Muscle of arm (tissue), 14 donors: ENCODE data around the gene LHFPL4. TPM values are rescaled to one million over a fixed set of nuclear protein-coding genes. Genes with fewer than 3 reads are reported as not detected.
"Not testable (repeated sequence)": the region's sequence is repeated elsewhere in the genome, so short reads cannot be mapped to it uniquely, and the experiment has no call there.

ENCODE experiments used
- DNase-seq: peaks from one replicate; pipeline ENCODE4 v3.0.0-alpha.2; 2013
- long read RNA-seq, 11 donors: transcript quantifications; one replicate each; lab custom pipeline, GENCODE V29; 2026
- polyA plus RNA-seq, 12 donors: library from polyadenylated mRNA; unstranded; fragments of 120-200 nt; gene quantifications; one replicate each; pipeline ENCODE4 v1.2.1, GENCODE V29; 2013; ENCODE audit not compliant: insufficient read length in 12 of 12

The LHFPL4 gene
- under 1 TPM in 4 of 12 donors, not detected in 8; 0.04 to 0.11 (median 0.05) TPM for polyA plus RNA-seq
- long read RNA-seq, donor 1: 0 reads
- long read RNA-seq, donor 2: 0 reads
- long read RNA-seq, donor 3: 0 reads
- long read RNA-seq, donor 4: 0 reads
- long read RNA-seq, donor 5: 0 reads
- long read RNA-seq, donor 6: 0 reads
- long read RNA-seq, donor 7: 0 reads
- long read RNA-seq, donor 8: 0 reads
- long read RNA-seq, donor 9: 0 reads
- long read RNA-seq, donor 10: 0 reads
- long read RNA-seq, donor 11: 0 reads

- DNase-seq: no peak
These were observed at the start of gene LHFPL4 for GRCh38 chr3:9553021-9553947. Gene LHFPL4, minus strand, starts transcription at chr3:9553822. Its CDS starts 1,143 bp downstream, at chr3:9552679.

GRCh38 chr3:9602620-9603019 lies 49.0 kb upstream of the LHFPL4 start:
- DNase-seq: no peak

GRCh38 chr3:9601006-9601581 lies 47.5 kb upstream of the LHFPL4 start:
- DNase-seq: not testable (repeated sequence)

- DNase-seq: no peak
These were observed 47.0 kb upstream of the LHFPL4 start for GRCh38 chr3:9600597-9600996.

GRCh38 chr3:9598783-9599387 lies 45.3 kb upstream of the LHFPL4 start:
- no peak for DNase-seq

GRCh38 chr3:9595877-9596276 lies 42.3 kb upstream of the LHFPL4 start:
- no peak for DNase-seq

- not testable (repeated sequence) for DNase-seq
These were observed 38.2 kb upstream of the LHFPL4 start for GRCh38 chr3:9591781-9592180.

- no peak for DNase-seq
These were observed 36.7 kb upstream of the LHFPL4 start for GRCh38 chr3:9590282-9590791.

- DNase-seq: no peak
These were observed 30.2 kb upstream of the LHFPL4 start for GRCh38 chr3:9583792-9584191.

GRCh38 chr3:9583371-9583770 lies 29.7 kb upstream of the LHFPL4 start:
- no peak for DNase-seq

GRCh38 chr3:9582332-9582731 lies 28.7 kb upstream of the LHFPL4 start:
- no peak for DNase-seq

- DNase-seq: no peak
These were observed 28.1 kb upstream of the LHFPL4 start for GRCh38 chr3:9581742-9582141.

- no peak for DNase-seq
These were observed 15.4 kb upstream of the LHFPL4 start for GRCh38 chr3:9569054-9569453.

- DNase-seq: no peak
These were observed 11.7 kb upstream of the LHFPL4 start for GRCh38 chr3:9565316-9565715.

- no peak for DNase-seq
These were observed 10.2 kb upstream of the LHFPL4 start for GRCh38 chr3:9563851-9564250.

- DNase-seq: not testable (repeated sequence)
These were observed 6.4 kb upstream of the LHFPL4 start for GRCh38 chr3:9560056-9560455.

GRCh38 chr3:9553948-9554513 lies 409 bp upstream of the LHFPL4 start:
- DNase-seq: no peak

- peak; percentile 53 for DNase-seq
These were observed 1.2 kb downstream of the LHFPL4 start for GRCh38 chr3:9552252-9552999.

GRCh38 chr3:9550999-9551398 lies 2.6 kb downstream of the LHFPL4 start:
- DNase-seq: no peak

GRCh38 chr3:9549600-9549999 lies 4.0 kb downstream of the LHFPL4 start:
- no peak for DNase-seq

- no peak for DNase-seq
These were observed 4.6 kb downstream of the LHFPL4 start for GRCh38 chr3:9548991-9549390.
